NCI-H1417 treated with DMSO at 0.1 percent for 48 hours (cell line): ENCODE results near the gene CYP4Z1.
"Not testable (repeated sequence)": the region's sequence is repeated elsewhere in the genome, so short reads cannot be mapped to it uniquely, and the experiment has no call there.

Source experiments
- DNase-seq: peaks from one replicate; lab custom pipeline; 2025; lab: John Stamatoyannopoulos, UW

Gene CYP4Z1

DNA sequence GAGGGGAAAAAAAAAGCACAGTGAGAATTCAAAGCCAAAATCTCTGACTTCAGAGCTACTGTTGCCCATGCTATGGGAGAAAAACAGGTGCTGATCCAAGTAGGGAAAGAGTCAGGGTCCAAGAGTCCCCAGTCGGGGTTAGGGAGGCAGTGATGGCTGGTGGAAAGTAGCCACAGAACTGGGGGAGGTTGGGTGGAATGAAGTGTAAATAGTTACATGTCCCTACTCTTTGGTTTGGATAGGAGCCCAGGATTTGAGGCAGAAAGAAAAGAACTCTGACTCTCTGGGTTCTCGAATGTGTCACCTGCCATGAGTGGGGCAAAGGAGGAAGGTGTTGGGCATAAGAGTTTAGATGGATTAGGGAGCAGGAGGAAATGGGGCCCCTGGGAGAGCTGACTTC is 61.8 kb downstream of the CYP4Z1 start:
- DNase-seq: not testable (repeated sequence)

DNA sequence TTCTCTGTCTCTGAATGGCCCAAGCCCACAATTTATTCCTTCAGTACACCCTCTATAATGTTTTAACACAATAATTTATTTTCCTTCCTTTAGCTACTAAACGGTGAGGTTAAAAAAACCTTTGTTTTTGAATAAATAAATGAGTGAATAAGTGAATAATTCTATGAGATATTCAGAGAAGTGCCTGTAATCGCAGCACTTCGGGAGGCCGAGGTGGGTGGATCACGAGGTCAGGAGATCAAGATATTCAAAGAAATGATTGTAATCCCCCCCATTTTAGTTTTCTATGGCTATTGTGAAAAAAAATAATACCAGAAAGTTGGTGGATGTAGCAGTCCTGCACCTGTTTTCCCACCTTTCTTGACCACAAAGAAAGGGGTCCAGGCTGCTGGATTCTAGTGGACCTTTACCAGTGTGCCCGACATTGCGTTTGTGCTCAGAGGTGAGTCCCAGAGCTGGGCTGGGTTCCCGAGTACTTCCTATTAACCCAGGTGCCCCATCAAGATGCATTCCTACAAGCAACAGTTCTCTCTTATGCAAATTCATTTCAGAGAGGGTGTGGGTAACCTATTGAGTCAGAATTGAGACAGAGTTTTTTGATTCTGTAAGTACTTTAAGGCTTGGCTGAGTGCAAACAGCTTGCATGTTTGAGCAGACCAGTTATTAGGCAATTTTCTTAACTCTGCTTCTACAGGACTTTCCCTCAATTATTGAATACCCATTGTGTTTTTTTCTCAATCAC is 62.6 kb downstream of the CYP4Z1 start:
- DNase-seq: not testable (repeated sequence)

DNA sequence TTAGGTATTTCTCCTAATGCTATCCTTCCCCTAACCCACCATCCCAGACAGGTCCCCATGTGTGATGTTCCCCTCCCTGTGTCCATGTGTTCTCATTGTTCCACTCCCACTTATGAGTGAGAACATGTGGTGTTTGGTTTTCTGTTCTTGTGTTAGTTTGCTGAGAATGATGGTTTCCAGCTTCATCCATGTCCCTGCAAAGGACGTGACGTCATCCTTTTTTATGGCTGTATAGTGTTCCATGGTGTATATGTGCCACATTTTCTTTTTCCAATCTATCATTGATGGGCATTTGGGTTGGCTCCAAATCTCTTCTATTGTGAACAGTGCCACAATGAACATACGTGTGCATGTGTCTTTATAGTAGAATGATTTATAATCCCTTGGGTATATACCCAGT is 65.6 kb downstream of the CYP4Z1 start:
- DNase-seq: not testable (repeated sequence)

DNA sequence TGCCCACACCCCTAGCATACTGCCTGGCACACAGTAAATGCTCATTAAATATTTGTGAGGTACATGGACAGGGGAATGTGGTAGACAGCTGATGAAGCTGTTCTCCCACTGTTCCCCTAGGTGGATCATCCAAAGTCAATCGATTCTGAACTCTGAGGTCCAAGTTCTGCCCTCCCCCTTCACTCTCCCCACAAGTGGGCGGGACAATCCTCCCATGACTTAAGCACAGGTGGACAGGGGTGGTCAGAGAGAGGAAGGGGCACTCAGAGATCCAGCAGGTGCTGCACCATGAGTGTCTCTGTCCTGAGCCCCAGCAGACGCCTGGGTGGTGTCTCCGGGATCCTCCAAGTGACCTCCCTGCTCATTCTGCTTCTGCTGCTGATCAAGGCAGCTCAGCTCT is 70.2 kb downstream of the CYP4Z1 start, which contains the start of gene CYP4A22:
CYP4A22 (plus strand) TSS at position 244 of the 400 bp plus-strand sequence; CDS start at position 289, 45 bp downstream.
- DNase-seq: no peak

DNA sequence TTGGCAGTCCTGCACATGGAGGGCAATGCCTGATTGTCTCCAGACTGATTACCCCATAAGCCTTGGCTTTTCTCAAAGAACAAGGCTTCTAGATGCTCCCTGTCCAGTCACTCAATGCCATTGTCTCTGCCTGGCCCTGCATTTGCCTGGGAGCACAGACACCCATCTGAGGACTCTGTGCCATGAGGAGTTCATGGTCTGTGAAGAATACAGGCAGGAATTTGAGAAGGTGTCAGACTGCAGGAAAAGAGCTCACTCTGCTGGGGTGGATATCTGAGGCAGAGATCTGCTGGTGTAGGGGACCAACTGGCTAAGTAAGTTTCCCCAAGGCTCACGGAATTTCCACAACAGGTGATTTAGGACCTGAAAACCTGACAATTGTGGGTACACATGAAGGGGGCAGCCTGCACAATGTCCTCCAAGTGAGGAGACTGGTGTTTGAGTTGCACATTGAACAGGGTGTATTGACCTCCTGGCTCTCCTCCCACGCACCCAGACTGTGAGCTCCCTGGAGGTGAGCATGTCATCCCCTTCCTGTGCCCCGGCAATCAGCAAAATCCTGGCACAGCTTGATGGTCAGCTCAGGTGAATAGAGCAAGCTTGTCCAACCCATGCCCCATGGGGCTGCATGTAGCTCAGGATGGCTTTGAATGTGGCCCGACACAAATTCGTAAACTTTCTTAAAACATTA is 71.0 kb downstream of the CYP4Z1 start:
- no peak for DNase-seq

DNA sequence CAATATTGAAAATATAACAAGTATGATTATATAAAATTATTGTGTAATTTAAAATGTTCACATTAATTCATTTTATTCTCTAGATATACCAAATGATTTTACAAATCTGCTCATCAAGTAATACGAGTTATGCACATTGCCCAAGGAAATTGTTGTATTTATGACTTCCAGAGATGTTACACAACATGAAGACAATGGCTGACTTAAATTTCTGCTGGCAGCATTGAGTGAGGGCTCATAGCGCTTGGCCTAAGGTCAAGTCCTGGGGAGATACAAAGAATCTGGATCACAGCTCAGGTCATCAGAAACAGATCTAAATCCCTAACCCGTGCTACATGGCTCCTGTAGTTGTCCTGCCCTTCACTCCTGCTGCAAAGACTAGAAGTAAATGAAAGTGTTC is 73.3 kb downstream of the CYP4Z1 start:
- not testable (repeated sequence) for DNase-seq

DNA sequence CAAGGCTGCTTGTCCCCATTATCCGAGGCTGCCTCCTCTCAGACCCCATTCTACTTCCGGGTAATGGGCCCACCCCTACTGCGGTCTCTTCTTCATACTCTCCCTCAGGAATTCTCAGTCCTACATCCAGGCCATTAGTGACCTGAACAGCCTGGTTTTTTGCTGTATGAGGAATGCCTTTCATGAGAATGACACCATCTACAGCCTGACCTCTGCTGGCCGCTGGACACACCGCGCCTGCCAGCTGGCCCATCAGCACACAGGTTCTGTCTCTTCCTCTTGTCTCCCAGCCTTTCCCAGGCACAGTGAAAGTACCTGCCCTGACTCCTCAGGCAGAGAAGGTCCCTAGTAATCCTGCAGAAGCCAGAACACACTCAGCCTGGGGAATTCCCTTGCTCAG is 76.6 kb downstream of the CYP4Z1 start:
- not testable (repeated sequence) for DNase-seq

DNA sequence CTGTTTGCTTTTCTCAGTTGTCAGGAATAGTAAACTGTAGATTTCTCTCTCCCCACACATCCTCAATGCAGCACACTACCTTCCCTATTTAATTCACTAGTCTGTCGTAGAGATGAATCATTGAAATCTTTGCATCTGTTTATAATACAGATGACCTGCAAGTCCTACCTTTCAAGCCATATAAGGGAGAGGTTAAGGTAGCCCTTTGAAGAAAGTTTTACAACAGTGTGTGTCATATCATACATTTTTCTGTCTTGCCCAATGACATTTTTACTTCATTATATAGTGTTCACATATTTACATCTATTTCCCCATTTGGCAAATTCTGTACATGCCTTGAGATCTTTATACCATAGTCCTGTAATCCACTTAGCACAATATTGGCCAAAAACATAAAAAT is 79.5 kb downstream of the CYP4Z1 start:
- DNase-seq: not testable (repeated sequence)

DNA sequence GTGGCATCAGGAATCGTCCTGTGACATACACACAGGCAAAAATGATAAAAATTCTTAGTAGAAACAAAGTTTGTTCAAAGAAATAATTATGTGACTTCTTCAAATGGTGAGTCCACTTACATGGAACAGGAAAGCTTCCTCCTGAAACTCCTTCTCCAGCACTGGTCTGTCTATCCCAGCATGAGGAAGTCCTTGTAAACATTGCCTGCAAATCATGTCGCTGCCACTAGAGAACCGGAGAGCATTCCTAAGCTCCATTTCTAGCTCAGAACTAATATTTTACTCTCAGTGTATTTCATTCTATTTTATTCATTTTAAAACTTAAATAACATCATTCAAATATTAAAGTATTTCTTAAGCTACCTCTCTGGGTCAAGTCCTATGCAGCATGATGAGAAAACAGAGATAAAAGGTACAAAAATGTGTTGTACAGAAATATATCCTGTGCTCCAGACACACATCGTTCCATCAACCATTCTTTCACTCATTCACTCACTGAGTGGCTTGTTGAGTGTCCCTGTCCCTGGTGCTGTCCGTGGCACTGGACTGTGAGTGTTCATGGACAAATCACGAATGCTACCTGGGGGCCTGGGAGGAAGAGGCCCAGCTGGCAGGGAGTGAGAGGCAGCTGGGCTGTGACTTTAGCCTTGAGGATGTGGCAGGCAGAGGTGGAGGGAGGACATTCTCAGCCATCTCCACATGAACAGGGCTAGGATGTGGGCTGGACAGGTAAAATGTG is 80.2 kb downstream of the CYP4Z1 start:
- no peak for DNase-seq

DNA sequence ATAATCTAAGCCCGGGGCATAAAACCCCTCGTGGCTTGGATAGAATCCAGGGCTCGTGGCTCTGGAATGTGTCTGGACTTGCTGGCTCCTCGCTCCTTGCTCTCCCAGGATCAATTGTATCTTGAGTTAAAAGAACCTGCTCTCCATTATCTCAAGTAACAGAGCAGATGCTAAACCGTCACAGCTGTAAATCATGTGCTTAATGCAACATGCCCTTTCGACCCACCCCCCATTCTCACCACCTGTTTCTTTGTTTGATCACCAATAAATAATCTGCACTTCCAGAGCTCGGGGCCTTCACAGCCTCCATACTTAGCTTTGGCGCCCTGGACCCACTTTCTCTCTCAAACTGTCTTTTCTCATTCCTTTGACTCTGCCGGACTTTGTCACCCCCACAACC is 82.1 kb downstream of the CYP4Z1 start:
- not testable (repeated sequence) for DNase-seq

DNA sequence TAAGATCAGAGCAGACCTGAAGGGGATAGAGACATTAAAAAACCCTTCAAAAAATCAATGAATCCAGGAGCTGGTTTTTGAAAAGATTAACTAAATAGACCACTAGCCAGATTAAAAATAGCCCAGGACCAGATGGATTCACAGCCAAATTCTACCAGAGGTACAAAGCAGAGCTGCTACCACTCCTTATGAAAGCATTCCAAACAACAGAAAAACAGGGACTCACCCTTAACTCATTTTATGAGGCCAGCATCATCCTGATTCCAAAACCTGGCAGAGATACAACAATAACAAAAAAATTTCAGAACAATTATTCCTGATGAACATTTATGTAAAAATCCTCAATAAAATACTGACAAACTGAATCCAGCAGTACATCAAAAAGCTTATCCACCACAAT is 89.4 kb downstream of the CYP4Z1 start:
- DNase-seq: not testable (repeated sequence)

DNA sequence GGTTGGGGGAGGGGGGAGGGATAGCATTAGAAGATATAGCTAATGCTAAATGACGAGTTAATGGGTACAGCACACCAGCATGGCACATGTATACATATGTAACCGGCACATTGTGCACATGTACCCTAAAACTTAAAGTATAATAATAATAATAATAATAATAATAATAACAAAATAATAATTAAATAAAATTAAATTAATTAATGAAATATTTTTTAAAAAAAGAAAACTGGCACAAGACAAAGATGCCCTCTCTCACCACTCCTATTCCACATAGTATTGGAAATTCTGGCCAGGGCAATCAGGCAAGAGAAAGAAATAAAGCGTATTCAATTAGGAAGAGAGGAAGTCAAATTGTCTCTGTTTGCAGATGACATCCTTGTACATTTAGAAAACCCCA is 90.9 kb downstream of the CYP4Z1 start:
- not testable (repeated sequence) for DNase-seq

DNA sequence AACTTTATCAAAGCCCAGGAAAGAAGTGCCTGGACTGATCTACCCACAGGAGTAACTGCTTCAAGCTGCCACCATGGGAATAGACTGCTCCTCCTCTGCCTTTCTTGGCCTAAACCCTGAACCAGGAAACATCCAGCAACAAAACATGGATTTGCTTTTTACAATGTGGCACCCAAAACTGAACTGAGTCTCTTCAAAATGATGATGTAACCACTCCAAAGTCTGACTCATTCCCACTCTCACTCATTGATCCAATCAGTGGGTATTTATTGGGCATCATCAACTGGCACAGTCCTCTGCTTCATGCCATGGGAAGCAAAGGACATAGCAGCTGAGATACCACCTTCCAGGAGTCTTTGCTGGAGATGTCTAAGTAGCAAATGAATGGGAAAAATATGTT is 93.7 kb downstream of the CYP4Z1 start:
- DNase-seq: no peak

DNA sequence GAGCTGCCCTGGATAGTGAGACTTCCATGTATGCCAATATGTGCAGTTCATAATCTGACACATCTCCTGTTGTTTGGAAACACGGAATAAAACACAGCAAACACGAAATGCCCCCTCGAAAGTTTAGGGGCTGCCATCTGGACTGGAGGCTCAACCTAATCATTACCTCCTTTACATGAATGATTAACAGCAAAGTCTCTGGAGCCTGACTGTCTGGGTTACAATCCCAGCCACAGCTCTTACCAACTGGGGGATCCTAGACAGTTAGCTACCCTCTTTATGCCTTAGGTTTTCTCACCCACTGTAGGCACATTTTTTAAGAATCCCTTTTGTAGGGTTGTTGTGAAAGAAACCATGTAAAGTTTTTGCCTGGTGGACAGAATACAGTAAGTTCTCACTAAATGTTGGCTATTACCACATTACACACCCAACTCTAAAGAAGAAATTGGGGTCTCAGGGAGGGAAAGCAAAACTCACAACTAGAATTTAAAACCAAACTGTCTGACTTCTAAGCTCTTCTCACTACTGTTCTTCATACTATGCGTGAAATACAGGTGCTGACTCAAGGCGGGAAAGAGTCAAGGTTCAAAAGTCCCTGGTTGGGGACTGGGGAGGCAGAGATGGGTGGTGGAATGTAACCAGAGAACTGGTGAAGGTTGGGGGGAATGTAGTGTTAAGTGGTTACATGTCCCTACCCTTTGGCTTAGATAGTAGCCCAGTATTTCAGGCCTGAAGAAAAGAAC is 94.4 kb downstream of the CYP4Z1 start:
- DNase-seq: no peak

DNA sequence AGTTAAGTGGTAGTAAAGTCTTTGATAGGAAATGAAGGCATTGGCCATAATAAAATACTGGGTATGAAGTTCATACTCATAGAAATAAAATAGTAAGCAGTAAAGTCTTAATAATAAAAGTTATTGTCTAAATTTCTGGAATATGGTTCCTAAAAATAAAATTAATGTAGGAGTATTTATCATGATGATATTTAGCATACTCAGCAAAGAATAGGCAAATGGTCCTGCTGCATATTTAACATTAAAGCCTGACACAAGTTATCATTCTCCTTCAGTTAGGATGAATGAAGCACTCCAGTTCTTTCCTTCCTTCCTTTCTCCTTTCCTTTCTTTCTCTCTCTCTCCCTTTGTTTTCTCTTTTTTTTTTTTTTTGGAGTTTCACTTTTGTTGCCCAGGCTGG is 97.5 kb downstream of the CYP4Z1 start:
- DNase-seq: no peak
